NCI-H2196 (cell line): ENCODE measurements around the gene ANKRD17.

Experiments
- DNase-seq: peaks from one replicate; lab custom pipeline; 2025; ENCODE audit not compliant: unreplicated experiment; lab: John Stamatoyannopoulos, UW

Gene ANKRD17

GRCh38 chr4:73133784-73134183, 124.8 kb downstream of the ANKRD17 start:
- DNase-seq, result no peak

- DNase-seq, result no peak
Measured at GRCh38 chr4:73131281-73131680, 127.3 kb downstream of the ANKRD17 start.

- DNase-seq, result no peak
Measured at GRCh38 chr4:73129319-73129718, 129.3 kb downstream of the ANKRD17 start.

- DNase-seq, result no peak
Measured at GRCh38 chr4:73127839-73128453, 130.7 kb downstream of the ANKRD17 start.

GRCh38 chr4:73109493-73109892, 149.1 kb downstream of the ANKRD17 start:
- no peak for DNase-seq

GRCh38 chr4:73104695-73105094, 153.9 kb downstream of the ANKRD17 start:
- DNase-seq, result no peak

- DNase-seq, result no peak
Measured at GRCh38 chr4:73103799-73104503, 154.6 kb downstream of the ANKRD17 start.

GRCh38 chr4:73099143-73099542, 159.5 kb downstream of the ANKRD17 start:
- DNase-seq, result no peak

GRCh38 chr4:73098713-73099112, 159.9 kb downstream of the ANKRD17 start:
- DNase-seq, result no peak

- no peak for DNase-seq
Measured at GRCh38 chr4:73098016-73098415, 160.6 kb downstream of the ANKRD17 start.

GRCh38 chr4:73092868-73093267, 165.7 kb downstream of the ANKRD17 start:
- no peak for DNase-seq

- DNase-seq, result no peak
Measured at GRCh38 chr4:73090738-73091137, 167.9 kb downstream of the ANKRD17 start.

- no peak for DNase-seq
Measured at GRCh38 chr4:73087871-73088270, 170.7 kb downstream of the ANKRD17 start.

GRCh38 chr4:73086095-73086868, 172.3 kb downstream of the ANKRD17 start:
- DNase-seq, result no peak

- DNase-seq, result no peak
Measured at GRCh38 chr4:73080789-73081188, 177.8 kb downstream of the ANKRD17 start.

GRCh38 chr4:73075832-73076231, 182.8 kb downstream of the ANKRD17 start:
- DNase-seq, result no peak

- no peak for DNase-seq
Measured at GRCh38 chr4:73070074-73070390, 188.6 kb downstream of the ANKRD17 start.

GRCh38 chr4:73069338-73070073, 189.1 kb downstream of the ANKRD17 start, which contains the start of gene COX18:
COX18 (minus strand) TSS chr4:73069716; CDS start chr4:73069649, 67 bp downstream.
- peak; percentile 88 for DNase-seq

GRCh38 chr4:73068491-73069337, 189.9 kb downstream of the ANKRD17 start:
- DNase-seq, result no peak

GRCh38 chr4:73067971-73068394, 190.6 kb downstream of the ANKRD17 start:
- DNase-seq, result no peak
